Measurements from ENCODE around the gene S100A3.
"Not testable (repeated sequence)": the region's sequence is repeated elsewhere in the genome, so short reads cannot be mapped to it uniquely, and the experiment has no call there.

GRCh38 chr1:153522353-153523048 is 26.6 kb downstream of the S100A3 start:
- TF ChIP-seq CTCF, POLR2A (IDR thresholded peaks at IDR 0.05): not testable (repeated sequence)
